ENCODE results near the gene CLCN6.
A peak's percentile ranks its signal among the peaks of the same experiment; 100 is the strongest.

CLCN6 gene, protein sequence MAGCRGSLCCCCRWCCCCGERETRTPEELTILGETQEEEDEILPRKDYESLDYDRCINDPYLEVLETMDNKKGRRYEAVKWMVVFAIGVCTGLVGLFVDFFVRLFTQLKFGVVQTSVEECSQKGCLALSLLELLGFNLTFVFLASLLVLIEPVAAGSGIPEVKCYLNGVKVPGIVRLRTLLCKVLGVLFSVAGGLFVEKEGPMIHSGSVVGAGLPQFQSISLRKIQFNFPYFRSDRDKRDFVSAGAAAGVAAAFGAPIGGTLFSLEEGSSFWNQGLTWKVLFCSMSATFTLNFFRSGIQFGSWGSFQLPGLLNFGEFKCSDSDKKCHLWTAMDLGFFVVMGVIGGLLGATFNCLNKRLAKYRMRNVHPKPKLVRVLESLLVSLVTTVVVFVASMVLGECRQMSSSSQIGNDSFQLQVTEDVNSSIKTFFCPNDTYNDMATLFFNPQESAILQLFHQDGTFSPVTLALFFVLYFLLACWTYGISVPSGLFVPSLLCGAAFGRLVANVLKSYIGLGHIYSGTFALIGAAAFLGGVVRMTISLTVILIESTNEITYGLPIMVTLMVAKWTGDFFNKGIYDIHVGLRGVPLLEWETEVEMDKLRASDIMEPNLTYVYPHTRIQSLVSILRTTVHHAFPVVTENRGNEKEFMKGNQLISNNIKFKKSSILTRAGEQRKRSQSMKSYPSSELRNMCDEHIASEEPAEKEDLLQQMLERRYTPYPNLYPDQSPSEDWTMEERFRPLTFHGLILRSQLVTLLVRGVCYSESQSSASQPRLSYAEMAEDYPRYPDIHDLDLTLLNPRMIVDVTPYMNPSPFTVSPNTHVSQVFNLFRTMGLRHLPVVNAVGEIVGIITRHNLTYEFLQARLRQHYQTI

DNA sequence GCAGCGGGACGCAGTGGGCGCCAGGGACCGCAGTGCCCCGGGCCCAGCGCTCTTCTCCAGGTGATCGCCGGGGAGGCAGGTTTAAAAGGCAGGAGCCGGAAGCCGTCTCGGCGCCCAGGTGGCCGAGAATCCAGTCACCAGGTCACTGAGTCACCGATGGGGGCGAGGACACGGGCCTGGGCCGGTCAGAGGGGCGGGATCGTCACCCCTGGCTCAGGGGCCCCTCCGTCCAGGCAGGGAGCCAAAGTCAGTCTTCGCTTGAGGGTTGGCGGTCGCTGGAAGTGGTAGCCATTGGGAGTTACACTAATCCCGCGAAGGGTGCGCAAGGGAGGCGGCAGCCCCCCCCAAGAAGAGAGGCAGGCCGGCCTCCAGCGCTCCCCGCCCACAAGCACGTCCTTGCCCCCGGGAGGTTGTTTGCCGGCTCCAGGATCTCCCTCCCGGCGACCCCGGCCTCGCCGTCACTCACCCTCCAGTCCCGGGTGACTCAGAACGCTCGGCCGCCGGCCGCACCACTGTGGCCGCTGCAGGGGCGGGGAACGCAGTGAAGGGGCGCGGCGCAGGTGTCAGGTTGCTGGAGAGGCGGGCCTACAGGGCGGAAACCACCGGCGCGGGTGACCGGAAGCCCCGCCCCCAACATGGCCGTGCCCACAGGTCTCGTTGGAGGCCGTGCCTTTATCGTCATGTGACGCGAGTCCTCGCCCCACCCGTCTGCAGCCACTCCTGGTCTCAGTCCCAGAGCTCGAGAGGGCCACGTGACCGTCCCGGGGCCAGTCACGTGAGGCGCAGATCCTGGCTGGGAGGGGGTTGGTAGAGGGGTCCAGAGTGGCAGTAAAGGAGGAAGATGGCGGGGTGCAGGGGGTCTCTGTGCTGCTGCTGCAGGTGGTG lies at the start of gene CLCN6, which contains the start of gene MTHFR:
TSS of gene CLCN6 (plus strand) at position 770 of the 885 bp plus-strand sequence. CDS start at position 842, 72 bp downstream.
TSS of gene MTHFR (minus strand) at position 543 of the 885 bp plus-strand sequence. CDS start 2,848 bp downstream, outside the sequence.
- DNase-seq (ENCODE audit: low read depth in 1 of 2, low spot score in 1 of 2), result peak; percentile 94 to 98
- in situ Hi-C loops (cut with HindIII; ENCODE audit: low pct_unique_long_range_greater_than_20kb, low sequenced_read_pairs), result no loop called here
- TF ChIP-seq JUND (IDR thresholded peaks at IDR 0.05; ENCODE audit: low read depth), result no peak

DNA sequence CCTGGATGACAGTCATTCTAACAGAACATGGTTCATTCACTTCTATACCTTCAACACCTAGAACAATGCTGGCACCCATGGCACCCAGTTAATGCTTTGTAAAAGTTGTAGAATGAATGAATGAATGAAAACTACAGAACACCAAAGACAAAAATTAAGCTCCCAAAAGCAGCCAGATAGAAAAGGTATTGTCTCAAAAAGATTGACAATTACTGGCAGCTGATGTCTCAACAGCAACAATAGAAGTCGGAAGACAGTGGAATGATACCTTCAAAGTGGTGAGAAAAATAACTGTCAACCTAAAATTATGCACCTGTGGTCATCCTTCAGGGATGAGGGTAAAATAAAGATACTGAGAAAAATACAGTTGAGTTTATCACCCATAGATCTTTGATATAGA lies 48.9 kb upstream of the CLCN6 start:
- no peak for TF ChIP-seq JUND (IDR thresholded peaks at IDR 0.05; ENCODE audit: low read depth)
- DNase-seq (ENCODE audit: low read depth in 1 of 2, low spot score in 1 of 2), result no peak
- in situ Hi-C loops (cut with HindIII; ENCODE audit: low pct_unique_long_range_greater_than_20kb, low sequenced_read_pairs), result no loop called here

GRCh38 chr1:11759791-11760190 lies 46.2 kb upstream of the CLCN6 start:
- DNase-seq (ENCODE audit: low read depth in 1 of 2, low spot score in 1 of 2), result no peak
- no peak for TF ChIP-seq JUND (IDR thresholded peaks at IDR 0.05; ENCODE audit: low read depth)
- in situ Hi-C loops (cut with HindIII; ENCODE audit: low pct_unique_long_range_greater_than_20kb, low sequenced_read_pairs), result no loop called here

GRCh38 chr1:11761285-11761684 lies 44.7 kb upstream of the CLCN6 start:
- no peak for TF ChIP-seq JUND (IDR thresholded peaks at IDR 0.05; ENCODE audit: low read depth)
- in situ Hi-C loops (cut with HindIII; ENCODE audit: low pct_unique_long_range_greater_than_20kb, low sequenced_read_pairs), result no loop called here
- DNase-seq (ENCODE audit: low read depth in 1 of 2, low spot score in 1 of 2), result no peak

DNA sequence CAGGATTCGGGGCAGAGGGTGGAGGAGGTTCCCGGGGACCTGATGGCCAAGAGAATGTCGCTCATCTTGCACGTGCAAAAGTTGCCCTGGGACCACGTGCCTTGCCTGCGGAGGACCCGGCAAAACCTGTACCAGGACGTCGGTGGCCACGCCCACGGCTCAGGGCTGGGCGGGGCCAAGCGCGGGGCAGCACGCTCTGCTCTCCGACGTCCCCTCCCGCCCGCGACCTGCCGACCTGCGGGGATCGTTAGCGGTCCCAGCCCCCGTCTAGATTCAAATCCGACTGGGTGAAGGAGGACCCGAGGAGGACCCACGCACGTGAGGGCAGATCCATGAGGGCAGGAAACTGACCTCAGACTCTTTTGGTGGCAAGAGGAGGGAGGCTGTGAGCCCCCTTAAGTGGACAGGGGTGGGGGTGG lies 44.0 kb upstream of the CLCN6 start, which contains the start of gene C1orf167:
TSS of gene C1orf167 (plus strand) at position 206 of the 419 bp plus-strand sequence. CDS start 2,208 bp downstream, outside the sequence.
- in situ Hi-C loops (cut with HindIII; ENCODE audit: low pct_unique_long_range_greater_than_20kb, low sequenced_read_pairs), result no loop called here
- no peak for TF ChIP-seq JUND (IDR thresholded peaks at IDR 0.05; ENCODE audit: low read depth)
- peak in 1 of 2 experiments; percentile 68 for DNase-seq (ENCODE audit: low read depth in 1 of 2, low spot score in 1 of 2)

GRCh38 chr1:11764115-11764514 lies 41.9 kb upstream of the CLCN6 start:
- DNase-seq (ENCODE audit: low read depth in 1 of 2, low spot score in 1 of 2), result peak in 1 of 2 experiments; percentile 30
- in situ Hi-C loops (cut with HindIII; ENCODE audit: low pct_unique_long_range_greater_than_20kb, low sequenced_read_pairs), result no loop called here
- TF ChIP-seq JUND (IDR thresholded peaks at IDR 0.05; ENCODE audit: low read depth), result no peak

- no peak for DNase-seq (ENCODE audit: low read depth in 1 of 2, low spot score in 1 of 2)
- TF ChIP-seq JUND (IDR thresholded peaks at IDR 0.05; ENCODE audit: low read depth), result no peak
- in situ Hi-C loops (cut with HindIII; ENCODE audit: low pct_unique_long_range_greater_than_20kb, low sequenced_read_pairs), result no loop called here
These were observed 41.5 kb upstream of the CLCN6 start for GRCh38 chr1:11764519-11764918.

DNA sequence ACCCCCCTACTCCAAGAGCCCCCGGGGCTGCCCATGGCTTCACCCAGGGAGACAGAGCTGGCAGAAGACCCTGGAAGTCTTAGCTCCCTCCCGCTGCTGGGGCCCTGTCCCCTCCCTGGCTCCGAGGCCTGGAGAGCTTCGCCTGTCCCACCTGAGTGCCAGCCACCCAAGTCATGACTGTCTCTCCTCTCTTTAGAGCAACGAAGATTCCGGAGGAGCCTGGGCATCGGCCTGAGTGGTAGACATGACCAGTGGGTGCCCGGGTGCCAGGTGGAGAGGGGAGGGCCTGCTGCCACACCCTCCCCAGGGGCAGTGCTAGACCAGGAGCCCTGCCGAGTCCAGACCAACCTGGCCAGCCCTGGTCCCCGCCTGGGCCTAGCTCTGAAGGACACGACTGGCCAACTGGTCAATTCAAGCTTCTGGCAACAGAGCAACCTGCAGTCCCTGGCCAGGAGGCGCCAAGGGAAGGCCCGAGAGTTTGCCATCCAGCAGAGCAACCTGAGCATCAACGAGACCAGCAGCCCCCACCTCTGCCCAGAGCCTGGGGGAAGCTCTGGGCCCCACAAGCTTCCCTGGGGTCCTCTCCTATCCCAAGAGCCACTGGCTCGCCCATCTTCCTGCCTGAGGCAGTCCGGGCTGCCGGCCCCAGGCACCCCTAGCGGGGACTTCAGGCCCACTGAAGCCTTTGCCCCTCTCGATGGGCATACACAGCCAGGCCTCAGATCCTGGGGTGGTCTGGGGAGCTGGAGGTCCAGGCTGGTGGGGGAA lies 40.1 kb upstream of the CLCN6 start:
- DNase-seq (ENCODE audit: low read depth in 1 of 2, low spot score in 1 of 2), result no peak
- no peak for TF ChIP-seq JUND (IDR thresholded peaks at IDR 0.05; ENCODE audit: low read depth)
- in situ Hi-C loops (cut with HindIII; ENCODE audit: low pct_unique_long_range_greater_than_20kb, low sequenced_read_pairs), result no loop called here

DNA sequence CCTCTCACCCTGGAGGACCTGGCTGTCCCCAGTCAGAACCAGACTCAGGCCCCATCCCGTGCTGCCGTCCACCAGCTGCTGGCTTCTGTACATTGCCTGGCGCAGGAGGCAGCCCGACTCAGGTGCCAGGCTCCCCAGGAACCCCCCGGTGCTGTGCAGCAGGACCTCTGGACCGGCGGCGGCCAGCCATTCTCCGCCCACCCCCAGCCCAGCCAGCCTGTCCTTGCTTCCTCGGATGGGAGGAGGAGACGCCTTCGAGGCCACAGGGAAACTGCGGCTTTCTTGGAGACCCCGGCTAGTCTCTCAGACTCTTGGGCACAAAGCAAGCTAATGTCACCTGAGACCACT lies 39.6 kb upstream of the CLCN6 start:
- in situ Hi-C loops (cut with HindIII; ENCODE audit: low pct_unique_long_range_greater_than_20kb, low sequenced_read_pairs), result no loop called here
- no peak for DNase-seq (ENCODE audit: low read depth in 1 of 2, low spot score in 1 of 2)
- TF ChIP-seq JUND (IDR thresholded peaks at IDR 0.05; ENCODE audit: low read depth), result no peak

DNA sequence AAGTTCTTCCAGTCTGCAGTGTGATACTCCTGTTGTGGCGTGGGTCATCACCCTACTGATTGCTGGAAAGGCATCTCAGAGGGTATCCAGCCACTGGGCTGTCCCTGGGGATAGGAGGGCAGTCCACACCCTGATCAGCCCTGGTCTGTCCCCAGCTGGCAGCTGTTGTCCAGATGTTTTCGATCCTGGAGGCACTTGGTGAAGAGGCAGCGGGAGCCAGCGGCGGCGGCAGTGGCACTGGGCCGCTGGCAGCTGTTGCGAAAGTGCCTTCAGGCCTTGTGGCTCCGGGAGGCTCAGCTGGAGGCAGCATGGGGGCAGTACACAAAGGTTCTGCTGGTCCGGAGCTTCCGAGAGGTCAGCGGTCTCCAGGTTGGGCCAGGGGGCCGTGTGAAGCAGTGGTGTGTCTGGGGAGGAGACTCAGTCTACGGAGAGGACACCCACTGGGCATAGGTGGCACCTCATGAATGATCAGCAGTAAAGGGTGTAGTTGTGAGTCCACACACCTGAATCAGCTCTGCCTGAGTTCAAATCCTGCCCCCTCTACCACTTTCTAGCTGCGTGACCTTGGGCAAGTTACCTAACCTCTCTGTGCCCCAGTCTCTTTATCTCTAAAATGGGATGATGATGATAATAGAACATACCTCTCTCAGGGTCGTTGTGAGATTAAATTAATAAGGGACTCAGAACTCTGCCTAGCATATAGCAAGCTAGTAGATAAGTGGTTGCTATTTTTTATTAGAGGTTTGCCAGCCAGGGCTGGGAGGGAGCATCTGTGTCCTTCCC lies 37.9 kb upstream of the CLCN6 start:
- no peak for TF ChIP-seq JUND (IDR thresholded peaks at IDR 0.05; ENCODE audit: low read depth)
- in situ Hi-C loops (cut with HindIII; ENCODE audit: low pct_unique_long_range_greater_than_20kb, low sequenced_read_pairs), result no loop called here
- DNase-seq (ENCODE audit: low read depth in 1 of 2, low spot score in 1 of 2), result no peak

DNA sequence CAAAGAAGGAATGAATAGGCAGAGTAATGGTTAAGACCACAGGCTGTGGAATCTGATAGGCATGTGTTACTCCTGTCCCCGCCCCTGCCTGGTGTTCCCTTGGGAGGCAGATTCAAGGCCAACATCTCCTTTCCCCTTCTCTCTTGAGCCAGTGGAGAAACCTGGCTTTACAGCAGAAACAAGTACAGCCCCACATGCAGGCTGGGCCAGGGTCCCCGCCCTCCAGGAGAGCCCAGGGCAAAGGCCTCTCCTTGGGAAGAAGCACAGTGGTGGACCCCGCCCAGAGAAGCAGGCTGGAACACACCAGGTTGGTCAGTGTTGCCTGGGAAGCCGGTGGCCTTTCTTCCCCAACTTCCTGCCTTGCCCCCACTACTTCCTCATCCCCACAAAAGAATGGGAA lies 37.2 kb upstream of the CLCN6 start:
- in situ Hi-C loops (cut with HindIII; ENCODE audit: low pct_unique_long_range_greater_than_20kb, low sequenced_read_pairs), result no loop called here
- no peak for TF ChIP-seq JUND (IDR thresholded peaks at IDR 0.05; ENCODE audit: low read depth)
- DNase-seq (ENCODE audit: low read depth in 1 of 2, low spot score in 1 of 2), result no peak
